ENCODE data around the gene NALF2.

DNA sequence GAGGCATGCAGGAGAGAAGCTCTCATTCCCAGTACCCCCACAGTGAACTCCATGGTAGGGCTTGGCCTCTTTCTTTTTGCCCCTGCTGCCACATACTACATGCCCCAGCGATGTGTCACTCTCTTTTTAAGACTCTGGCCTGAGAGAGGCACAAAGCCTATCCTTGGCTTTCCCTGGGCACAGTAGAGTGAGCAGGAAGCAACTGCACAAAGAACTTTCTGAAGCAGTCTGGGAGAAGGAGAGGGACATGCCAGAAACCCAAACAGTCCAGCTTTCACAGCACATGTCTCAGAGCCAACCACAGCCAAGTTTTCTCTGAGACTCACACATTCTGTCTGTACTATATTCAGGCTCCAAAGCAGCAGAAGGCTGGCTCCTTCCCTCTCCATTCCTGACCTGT, 7.9 kb upstream of the NALF2 start:
- TF ChIP-seq, protein P1, sequence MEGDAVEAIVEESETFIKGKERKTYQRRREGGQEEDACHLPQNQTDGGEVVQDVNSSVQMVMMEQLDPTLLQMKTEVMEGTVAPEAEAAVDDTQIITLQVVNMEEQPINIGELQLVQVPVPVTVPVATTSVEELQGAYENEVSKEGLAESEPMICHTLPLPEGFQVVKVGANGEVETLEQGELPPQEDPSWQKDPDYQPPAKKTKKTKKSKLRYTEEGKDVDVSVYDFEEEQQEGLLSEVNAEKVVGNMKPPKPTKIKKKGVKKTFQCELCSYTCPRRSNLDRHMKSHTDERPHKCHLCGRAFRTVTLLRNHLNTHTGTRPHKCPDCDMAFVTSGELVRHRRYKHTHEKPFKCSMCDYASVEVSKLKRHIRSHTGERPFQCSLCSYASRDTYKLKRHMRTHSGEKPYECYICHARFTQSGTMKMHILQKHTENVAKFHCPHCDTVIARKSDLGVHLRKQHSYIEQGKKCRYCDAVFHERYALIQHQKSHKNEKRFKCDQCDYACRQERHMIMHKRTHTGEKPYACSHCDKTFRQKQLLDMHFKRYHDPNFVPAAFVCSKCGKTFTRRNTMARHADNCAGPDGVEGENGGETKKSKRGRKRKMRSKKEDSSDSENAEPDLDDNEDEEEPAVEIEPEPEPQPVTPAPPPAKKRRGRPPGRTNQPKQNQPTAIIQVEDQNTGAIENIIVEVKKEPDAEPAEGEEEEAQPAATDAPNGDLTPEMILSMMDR (IDR thresholded peaks at IDR 0.05): no peak
- TF ChIP-seq POLR2AphosphoS5 (IDR thresholded peaks at IDR 0.05) (no peak), EP300 (IDR thresholded peaks at IDR 0.05) (no peak)
